IMR-90 (cell line): ENCODE measurements around the gene ZMIZ2.

Experiments
- BHLHE40 ChIP-seq: fragments of 150-350 bp; IDR thresholded peaks from 2 replicates; pipeline ENCODE4 v1.6.1; 2016; ENCODE audit warnings: mild to moderate bottlenecking, low read depth, low read length
- CEBPB ChIP-seq: IDR thresholded peaks from 2 replicates; pipeline ENCODE4 v1.6.1; 2012; ENCODE audit warnings: low read depth, low read length, improper control_type of control experiment
- CHD1 ChIP-seq: IDR thresholded peaks from 2 replicates; pipeline ENCODE4 v1.6.1; 2012; ENCODE audit warnings: low read depth, low read length, improper control_type of control experiment
- CTCF ChIP-seq: conservative IDR thresholded peaks from 2 replicates; pipeline ENCODE4 v1.5.1; 2012; ENCODE audit warnings: mild to moderate bottlenecking, low read depth, low read length, improper control_type of control experiment
- MAFK ChIP-seq: IDR thresholded peaks from 2 replicates; pipeline ENCODE4 v1.6.1; 2012; ENCODE audit warnings: low read depth, low read length, improper control_type of control experiment
- MXI1 ChIP-seq: IDR thresholded peaks from 2 replicates; pipeline ENCODE4 v1.6.1; 2012; ENCODE audit warnings: low read depth, mild to moderate bottlenecking, low read length, moderate library complexity, borderline replicate concordance
- NFE2L2 ChIP-seq: fragments of 150-350 bp; IDR thresholded peaks from 2 replicates; pipeline ENCODE4 v1.6.1; 2016; ENCODE audit warnings: low read depth, mild to moderate bottlenecking, low read length
- POLR2A ChIP-seq: IDR thresholded peaks from 2 replicates; pipeline ENCODE4 v1.6.1; 2012; ENCODE audit warnings: mild to moderate bottlenecking, low read depth, low read length
- RAD21 ChIP-seq: IDR thresholded peaks from 2 replicates; pipeline ENCODE4 v1.6.1; 2012; ENCODE audit warnings: low read length, improper control_type of control experiment
- RCOR1 ChIP-seq: IDR thresholded peaks from 2 replicates; pipeline ENCODE4 v1.6.1; 2012; ENCODE audit warnings: mild to moderate bottlenecking, low read length, improper control_type of control experiment; ENCODE audit not compliant: insufficient replicate concordance
- SMC3 ChIP-seq: fragments of 150-350 bp; IDR thresholded peaks from 2 replicates; pipeline ENCODE4 v1.6.1; 2016; ENCODE audit warnings: low read depth, mild to moderate bottlenecking, antibody characterized with exemption, low read length, moderate library complexity
- USF2 ChIP-seq: fragments of 150-350 bp; IDR thresholded peaks from 2 replicates; pipeline ENCODE4 v1.6.1; 2017; ENCODE audit warnings: mild to moderate bottlenecking, antibody characterized with exemption, low read length, low read depth

GRCh38 chr7:44771358-44771757 is 22.7 kb downstream of the ZMIZ2 start:
- TF ChIP-seq RAD21 (no peak), CTCF (no peak), POLR2A (no peak), MAFK (no peak), CHD1 (no peak), MXI1 (no peak), BHLHE40 (no peak), USF2 (no peak), RCOR1 (no peak), NFE2L2 (no peak), SMC3 (no peak), CEBPB (no peak)
